Measurements from ENCODE around the gene TMEM37. TPM values are rescaled to one million over a fixed set of nuclear protein-coding genes. Genes with fewer than 3 reads are reported as not detected.
A peak's percentile ranks its signal among the peaks of the same experiment; 100 is the strongest.

The TMEM37 gene
- total RNA-seq, 1 experiment from 2014 or later, result 9.6 TPM

DNA sequence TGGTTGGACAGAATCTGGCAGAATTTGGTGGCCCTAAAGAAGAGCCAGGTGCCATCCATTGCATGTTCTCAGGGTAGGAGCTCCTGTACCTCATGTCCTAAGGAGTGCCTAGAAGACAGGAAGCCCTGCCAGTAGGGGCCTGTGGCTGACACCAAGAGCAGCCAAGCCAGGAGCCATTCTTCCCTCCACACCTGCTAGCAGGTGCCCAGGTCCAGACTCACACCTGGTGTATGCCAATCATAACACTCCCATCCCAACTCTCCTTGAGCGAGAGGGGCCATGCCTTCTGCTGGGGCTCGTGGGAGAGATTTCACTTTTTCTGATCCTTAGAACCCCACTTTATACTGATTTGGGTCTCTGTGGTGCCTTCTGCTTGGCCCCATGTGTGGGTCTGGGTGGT, 26.5 kb upstream of the TMEM37 start:
- H3K27me3 Mint-ChIP-seq (ENCODE audit: low read depth), result no peaks in the 10 kb centered on the region; the same call in 1 of the 2 replicates
- no peak overlapping the region for H3K27ac Mint-ChIP-seq
- no peak overlapping the region for H3K4me3 Mint-ChIP-seq
- ChIA-PET POLR2A (no interaction called here), CTCF (interaction anchor here (1.5 to 16.3 kb wide), 2 partner anchors 71 to 83 kb away, joined by 5 to 145 read pairs; no protein-coding TSS in a partner anchor)
- DNase-seq (ENCODE audit: low spot score) (no peak), ATAC-seq (no peak)
- H3K9me3 Mint-ChIP-seq, result peaks cover 3% of the 10 kb centered on the region; the same call in 1 of the 2 replicates
- peaks cover 8% of the 10 kb centered on the region for H3K4me1 Mint-ChIP-seq
- TF ChIP-seq, protein P1, sequence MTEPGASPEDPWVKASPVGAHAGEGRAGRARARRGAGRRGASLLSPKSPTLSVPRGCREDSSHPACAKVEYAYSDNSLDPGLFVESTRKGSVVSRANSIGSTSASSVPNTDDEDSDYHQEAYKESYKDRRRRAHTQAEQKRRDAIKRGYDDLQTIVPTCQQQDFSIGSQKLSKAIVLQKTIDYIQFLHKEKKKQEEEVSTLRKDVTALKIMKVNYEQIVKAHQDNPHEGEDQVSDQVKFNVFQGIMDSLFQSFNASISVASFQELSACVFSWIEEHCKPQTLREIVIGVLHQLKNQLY (CRISPR knock-in tag; IDR thresholded peaks at IDR 0.05), result no peak
- TF ChIP-seq CREM (CRISPR knock-in tag; IDR thresholded peaks at IDR 0.05) (no peak), ZNF396 (CRISPR knock-in tag; IDR thresholded peaks at IDR 0.05; ENCODE audit: borderline replicate concordance) (no peak), CREB1 (CRISPR knock-in tag; IDR thresholded peaks at IDR 0.05) (no peak), TCF7 (CRISPR knock-in tag; IDR thresholded peaks at IDR 0.05; ENCODE audit: low read depth) (no peak), FOXJ3 (CRISPR knock-in tag; IDR thresholded peaks at IDR 0.05; ENCODE audit: borderline replicate concordance) (no peak), GABPB1 (CRISPR knock-in tag; IDR thresholded peaks at IDR 0.05) (no peak), EMX1 (CRISPR knock-in tag; IDR thresholded peaks at IDR 0.05) (no peak), FOXK1 (CRISPR knock-in tag; IDR thresholded peaks at IDR 0.05) (no peak), FOXP1 (CRISPR knock-in tag; IDR thresholded peaks at IDR 0.05; ENCODE audit: borderline replicate concordance) (no peak), NR3C1 (CRISPR knock-in tag; conservative IDR thresholded peaks at IDR 0.05; ENCODE audit: low read depth) (no peak), KAT7 (CRISPR knock-in tag; IDR thresholded peaks at IDR 0.05; ENCODE audit: borderline replicate concordance) (no peak), OVOL2 (CRISPR knock-in tag; IDR thresholded peaks at IDR 0.05; ENCODE audit: borderline replicate concordance) (no peak)
- TF ChIP-seq, protein P2, sequence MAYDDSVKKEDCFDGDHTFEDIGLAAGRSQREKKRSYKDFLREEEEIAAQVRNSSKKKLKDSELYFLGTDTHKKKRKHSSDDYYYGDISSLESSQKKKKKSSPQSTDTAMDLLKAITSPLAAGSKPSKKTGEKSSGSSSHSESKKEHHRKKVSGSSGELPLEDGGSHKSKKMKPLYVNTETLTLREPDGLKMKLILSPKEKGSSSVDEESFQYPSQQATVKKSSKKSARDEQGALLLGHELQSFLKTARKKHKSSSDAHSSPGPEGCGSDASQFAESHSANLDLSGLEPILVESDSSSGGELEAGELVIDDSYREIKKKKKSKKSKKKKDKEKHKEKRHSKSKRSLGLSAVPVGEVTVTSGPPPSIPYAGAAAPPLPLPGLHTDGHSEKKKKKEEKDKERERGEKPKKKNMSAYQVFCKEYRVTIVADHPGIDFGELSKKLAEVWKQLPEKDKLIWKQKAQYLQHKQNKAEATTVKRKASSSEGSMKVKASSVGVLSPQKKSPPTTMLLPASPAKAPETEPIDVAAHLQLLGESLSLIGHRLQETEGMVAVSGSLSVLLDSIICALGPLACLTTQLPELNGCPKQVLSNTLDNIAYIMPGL (CRISPR knock-in tag; IDR thresholded peaks at IDR 0.05), result no peak
- TF ChIP-seq, protein P3, sequence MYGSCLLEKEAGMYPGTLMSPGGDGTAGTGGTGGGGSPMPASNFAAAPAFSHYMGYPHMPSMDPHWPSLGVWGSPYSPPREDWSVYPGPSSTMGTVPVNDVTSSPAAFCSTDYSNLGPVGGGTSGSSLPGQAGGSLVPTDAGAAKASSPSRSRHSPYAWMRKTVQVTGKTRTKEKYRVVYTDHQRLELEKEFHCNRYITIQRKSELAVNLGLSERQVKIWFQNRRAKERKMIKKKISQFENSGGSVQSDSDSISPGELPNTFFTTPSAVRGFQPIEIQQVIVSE (CRISPR knock-in tag; IDR thresholded peaks at IDR 0.05; ENCODE audit: borderline replicate concordance), result no peak
- TF ChIP-seq, protein P4, sequence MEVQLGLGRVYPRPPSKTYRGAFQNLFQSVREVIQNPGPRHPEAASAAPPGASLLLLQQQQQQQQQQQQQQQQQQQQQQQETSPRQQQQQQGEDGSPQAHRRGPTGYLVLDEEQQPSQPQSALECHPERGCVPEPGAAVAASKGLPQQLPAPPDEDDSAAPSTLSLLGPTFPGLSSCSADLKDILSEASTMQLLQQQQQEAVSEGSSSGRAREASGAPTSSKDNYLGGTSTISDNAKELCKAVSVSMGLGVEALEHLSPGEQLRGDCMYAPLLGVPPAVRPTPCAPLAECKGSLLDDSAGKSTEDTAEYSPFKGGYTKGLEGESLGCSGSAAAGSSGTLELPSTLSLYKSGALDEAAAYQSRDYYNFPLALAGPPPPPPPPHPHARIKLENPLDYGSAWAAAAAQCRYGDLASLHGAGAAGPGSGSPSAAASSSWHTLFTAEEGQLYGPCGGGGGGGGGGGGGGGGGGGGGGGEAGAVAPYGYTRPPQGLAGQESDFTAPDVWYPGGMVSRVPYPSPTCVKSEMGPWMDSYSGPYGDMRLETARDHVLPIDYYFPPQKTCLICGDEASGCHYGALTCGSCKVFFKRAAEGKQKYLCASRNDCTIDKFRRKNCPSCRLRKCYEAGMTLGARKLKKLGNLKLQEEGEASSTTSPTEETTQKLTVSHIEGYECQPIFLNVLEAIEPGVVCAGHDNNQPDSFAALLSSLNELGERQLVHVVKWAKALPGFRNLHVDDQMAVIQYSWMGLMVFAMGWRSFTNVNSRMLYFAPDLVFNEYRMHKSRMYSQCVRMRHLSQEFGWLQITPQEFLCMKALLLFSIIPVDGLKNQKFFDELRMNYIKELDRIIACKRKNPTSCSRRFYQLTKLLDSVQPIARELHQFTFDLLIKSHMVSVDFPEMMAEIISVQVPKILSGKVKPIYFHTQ (CRISPR knock-in tag; IDR thresholded peaks at IDR 0.05), result no peak
- H3K36me3 Mint-ChIP-seq, result no peaks in the 10 kb centered on the region

DNA sequence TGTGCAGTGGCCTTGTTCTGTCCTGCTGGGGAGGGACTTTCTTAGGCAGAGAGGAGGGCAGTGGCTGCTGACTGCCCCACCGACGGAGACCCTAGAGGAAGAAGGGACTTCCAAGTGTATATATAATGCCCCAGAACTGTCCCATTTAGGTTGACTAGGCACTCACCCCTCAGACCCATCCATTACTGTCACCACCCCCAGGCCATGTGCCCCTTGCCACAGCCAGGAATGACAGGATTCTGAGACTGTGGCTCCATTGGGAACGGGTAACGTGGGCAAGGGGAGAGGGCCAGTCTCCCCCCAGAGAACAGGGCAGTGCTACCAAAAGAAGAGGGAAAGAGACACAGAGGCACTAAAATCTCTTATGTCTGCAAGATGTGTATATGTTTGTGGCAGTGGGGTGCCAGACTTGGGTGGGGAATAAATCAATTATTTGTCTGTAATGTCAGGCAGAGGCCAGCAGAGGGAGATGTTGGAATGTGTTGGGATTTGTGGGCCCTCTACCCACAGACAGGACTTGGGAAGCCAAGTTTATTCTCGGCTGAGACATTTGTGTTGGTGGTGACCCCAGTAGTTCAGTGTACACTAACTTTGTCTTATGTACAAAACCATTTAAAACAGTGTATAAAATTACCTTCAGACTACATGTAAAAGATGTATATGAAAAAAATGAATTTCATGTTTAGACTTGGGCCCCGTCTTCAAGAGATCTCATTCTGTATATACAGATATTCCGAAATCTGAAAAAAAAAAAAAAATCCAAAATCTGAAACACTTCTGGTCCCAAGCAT, 24.0 kb upstream of the TMEM37 start:
- no peak overlapping the region for H3K27ac Mint-ChIP-seq
- peaks cover 4% of the 10 kb centered on the region; the same call in 1 of the 2 replicates for H3K9me3 Mint-ChIP-seq
- peak; percentile 82 for ATAC-seq
- POLR2A ChIA-PET, result no interaction called here
- peaks cover 8% of the 10 kb centered on the region for H3K4me1 Mint-ChIP-seq
- CTCF ChIA-PET, result interaction anchor here (0.7 to 16.3 kb wide), 11 partner anchors 9 to 358 kb away, joined by 3 to 145 read pairs (median 4); partner anchors contain the start of genes DBI and TMEM37
- H3K27me3 Mint-ChIP-seq (ENCODE audit: low read depth), result no peaks in the 10 kb centered on the region; the same call in 1 of the 2 replicates
- no peak overlapping the region for H3K4me3 Mint-ChIP-seq
- TF ChIP-seq RORB (CRISPR knock-in tag; IDR thresholded peaks at IDR 0.05) (no peak), NFATC4 (CRISPR knock-in tag; IDR thresholded peaks at IDR 0.05) (no peak), RELA (CRISPR knock-in tag; IDR thresholded peaks at IDR 0.05; ENCODE audit: borderline replicate concordance) (no peak), SOX15 (CRISPR knock-in tag; IDR thresholded peaks at IDR 0.05) (no peak), ZNF138 (CRISPR knock-in tag; conservative IDR thresholded peaks at IDR 0.05) (no peak)
- TF ChIP-seq, protein P5, sequence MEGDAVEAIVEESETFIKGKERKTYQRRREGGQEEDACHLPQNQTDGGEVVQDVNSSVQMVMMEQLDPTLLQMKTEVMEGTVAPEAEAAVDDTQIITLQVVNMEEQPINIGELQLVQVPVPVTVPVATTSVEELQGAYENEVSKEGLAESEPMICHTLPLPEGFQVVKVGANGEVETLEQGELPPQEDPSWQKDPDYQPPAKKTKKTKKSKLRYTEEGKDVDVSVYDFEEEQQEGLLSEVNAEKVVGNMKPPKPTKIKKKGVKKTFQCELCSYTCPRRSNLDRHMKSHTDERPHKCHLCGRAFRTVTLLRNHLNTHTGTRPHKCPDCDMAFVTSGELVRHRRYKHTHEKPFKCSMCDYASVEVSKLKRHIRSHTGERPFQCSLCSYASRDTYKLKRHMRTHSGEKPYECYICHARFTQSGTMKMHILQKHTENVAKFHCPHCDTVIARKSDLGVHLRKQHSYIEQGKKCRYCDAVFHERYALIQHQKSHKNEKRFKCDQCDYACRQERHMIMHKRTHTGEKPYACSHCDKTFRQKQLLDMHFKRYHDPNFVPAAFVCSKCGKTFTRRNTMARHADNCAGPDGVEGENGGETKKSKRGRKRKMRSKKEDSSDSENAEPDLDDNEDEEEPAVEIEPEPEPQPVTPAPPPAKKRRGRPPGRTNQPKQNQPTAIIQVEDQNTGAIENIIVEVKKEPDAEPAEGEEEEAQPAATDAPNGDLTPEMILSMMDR (IDR thresholded peaks at IDR 0.05), result peak; percentile 73
- no peaks in the 10 kb centered on the region for H3K36me3 Mint-ChIP-seq
- DNase-seq (ENCODE audit: low spot score), result peak; percentile 52

All from WTC11 (cell line).